Measurements from ENCODE around the gene EIPR1.
"Not testable (repeated sequence)": the region's sequence is repeated elsewhere in the genome, so short reads cannot be mapped to it uniquely, and the experiment has no call there.

EIPR1 gene

DNA sequence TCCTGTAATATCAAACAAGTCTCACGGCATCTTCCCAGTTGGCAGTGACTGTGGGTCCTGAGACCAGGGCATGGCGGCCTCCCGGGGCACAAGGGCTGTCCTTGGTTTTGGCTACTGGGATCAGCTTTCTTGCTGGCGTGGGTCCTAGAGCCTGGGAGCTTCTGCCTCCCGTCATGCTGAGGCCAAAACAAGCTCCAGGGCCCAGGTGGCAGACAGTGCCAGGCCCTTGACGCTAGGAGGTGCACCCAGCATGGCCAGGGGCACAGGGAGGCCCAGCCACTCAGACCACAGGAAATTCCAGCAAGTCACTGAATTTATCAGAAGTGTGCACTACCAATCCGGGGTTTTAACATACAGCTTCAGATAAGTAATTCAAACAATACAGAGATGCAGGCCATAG lies 184.7 kb downstream of the EIPR1 start:
- DNase-seq (ENCODE audit: low read depth), result no peak

DNA sequence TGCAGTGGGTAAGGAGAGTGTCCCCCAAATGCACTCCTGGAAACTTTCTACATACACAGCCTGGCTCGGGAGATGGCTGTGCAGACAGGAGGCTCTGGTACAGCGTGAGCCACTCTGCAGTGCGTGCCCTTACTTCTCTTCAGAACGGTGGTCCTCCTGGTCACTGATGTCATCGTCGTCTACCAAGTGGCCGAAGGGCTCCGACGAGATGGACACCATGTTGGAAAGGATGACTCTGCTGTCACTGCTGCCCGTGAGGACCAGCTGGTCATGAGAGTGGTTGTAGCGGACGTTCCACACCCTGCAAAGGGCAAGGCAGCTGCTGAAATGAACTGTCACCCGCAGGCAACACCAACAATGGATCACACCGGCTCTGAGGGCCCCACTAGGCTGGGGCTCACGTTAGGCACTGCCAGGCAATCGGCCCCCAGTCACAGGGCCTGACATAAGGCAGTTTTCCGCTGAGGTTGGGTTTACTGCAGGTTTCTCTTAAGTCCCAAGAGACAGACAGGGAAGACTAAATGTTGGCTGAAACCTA lies 185.3 kb downstream of the EIPR1 start:
- no peak for DNase-seq (ENCODE audit: low read depth)

- no peak for DNase-seq (ENCODE audit: low read depth)
Observed at GRCh38 chr2:3189961-3190360, 187.7 kb downstream of the EIPR1 start.

DNA sequence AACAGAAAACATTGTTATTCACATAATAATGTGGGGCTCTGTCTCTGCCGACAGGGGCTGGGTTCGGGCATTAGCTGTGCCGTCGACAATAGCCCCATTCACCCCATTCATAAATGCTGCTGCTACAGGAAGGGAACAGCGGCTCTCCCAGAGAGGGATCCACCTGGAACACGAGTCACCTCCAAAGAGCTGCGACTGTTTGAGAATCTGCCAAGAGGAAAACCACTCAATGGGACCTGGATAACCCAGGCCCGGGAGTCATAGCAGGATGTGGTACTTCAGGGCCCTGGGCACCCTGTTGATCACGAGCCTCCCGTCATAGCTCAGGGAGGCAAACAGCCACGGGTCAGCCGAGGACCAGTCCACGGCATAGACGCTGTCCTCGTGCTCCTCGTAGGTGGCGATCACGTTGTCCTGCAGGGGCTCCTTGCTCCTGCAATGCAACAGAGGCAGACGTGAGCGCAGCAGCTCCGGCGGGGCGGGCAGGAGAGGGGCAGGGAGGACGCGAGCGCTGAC lies 188.5 kb downstream of the EIPR1 start:
- no peak for DNase-seq (ENCODE audit: low read depth)

- DNase-seq (ENCODE audit: low read depth), result no peak
Observed at GRCh38 chr2:3188405-3188946, 189.1 kb downstream of the EIPR1 start.

- DNase-seq (ENCODE audit: low read depth), result no peak
Observed at GRCh38 chr2:3187467-3187866, 190.2 kb downstream of the EIPR1 start.

DNA sequence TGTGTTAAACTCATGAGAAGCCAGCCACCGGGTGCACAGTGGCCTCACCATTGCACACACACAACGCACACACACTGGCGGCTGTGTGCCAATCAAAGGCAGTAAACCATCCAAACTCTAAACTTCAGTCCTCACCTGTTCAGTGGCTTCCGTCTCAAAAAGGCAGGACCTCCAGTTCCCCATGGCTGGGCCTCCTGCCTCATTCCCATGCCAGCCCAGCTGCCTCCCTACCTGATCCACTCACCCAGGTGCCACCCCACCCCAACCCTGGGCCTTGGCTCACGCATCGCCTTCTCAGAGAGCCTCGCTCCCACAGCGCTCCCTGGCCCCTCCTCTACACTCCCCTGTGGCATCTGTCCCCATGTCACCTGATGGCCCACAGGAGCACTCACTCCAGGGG lies 190.9 kb downstream of the EIPR1 start:
- no peak for DNase-seq (ENCODE audit: low read depth)

GRCh38 chr2:3185910-3186309 lies 191.7 kb downstream of the EIPR1 start:
- DNase-seq (ENCODE audit: low read depth), result no peak

DNA sequence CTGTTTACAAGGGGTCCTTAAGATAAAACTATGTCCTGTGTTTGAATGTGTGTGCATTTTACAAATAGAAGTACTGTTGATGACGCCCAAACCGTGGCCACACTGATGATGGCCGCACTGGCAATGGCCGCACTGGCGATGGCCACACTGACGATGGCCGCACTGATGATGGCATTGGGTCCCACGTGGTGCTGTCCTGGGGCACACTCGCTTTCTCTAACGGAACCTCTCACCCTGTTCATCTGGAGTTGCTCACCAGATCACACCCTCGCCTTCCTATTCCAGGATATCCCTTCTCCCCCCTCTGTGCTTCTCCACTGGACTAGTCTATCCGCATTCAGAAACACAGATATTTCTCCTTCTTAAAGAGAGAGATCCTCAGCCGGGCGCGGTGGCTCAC lies 192.4 kb downstream of the EIPR1 start:
- no peak for DNase-seq (ENCODE audit: low read depth)

GRCh38 chr2:3184167-3184566 lies 193.5 kb downstream of the EIPR1 start:
- no peak for DNase-seq (ENCODE audit: low read depth)

- no peak for DNase-seq (ENCODE audit: low read depth)
Observed at GRCh38 chr2:3183766-3184165, 193.9 kb downstream of the EIPR1 start.

DNA sequence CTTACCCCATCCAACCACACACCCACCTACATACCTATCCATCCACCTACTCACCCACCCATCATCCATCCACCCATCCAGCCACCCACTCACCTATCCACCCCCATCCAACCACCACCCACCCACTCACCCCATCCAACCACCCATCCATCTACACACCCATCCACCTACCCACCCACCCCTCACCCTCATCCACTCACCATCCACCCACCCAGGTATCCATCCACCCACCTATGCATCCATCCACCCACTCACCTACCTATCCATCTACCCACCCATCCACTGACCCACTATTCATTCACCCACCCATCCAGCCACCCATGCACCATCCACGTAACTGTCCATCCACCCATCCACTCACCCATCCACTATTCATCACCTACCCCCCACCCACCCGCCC lies 194.8 kb downstream of the EIPR1 start:
- no peak for DNase-seq (ENCODE audit: low read depth)

DNA sequence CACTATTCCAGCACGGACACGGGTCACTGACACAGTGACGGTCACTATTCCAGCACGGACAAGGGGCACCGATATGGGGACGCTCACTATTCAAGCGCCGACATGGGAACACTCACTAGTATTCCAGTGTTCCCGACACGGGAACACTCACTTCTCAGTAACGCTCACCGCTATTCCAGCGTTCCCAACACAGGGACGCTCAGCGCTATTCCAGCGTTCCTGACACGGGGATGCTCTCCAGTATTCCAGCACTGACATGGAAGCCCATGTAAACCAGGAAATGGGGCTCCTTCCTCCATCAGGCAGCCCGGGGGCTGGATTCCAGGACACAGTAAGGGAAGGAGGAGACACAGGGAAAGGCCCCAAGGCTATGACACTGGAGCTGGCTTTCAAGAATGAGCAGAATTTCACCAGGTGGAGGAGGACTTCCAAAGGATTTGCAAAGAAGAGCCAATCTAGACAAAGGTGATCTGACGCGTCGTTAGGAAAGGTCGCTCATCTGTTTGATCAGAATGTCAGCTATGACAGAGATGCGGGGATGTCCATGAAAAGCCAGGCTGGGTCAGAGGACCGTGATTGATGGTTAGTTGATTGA lies 196.1 kb downstream of the EIPR1 start:
- DNase-seq (ENCODE audit: low read depth), result no peak

GRCh38 chr2:3180909-3181221 lies 196.8 kb downstream of the EIPR1 start:
- not testable (repeated sequence) for DNase-seq (ENCODE audit: low read depth)

- no peak for DNase-seq (ENCODE audit: low read depth)
Observed at GRCh38 chr2:3180082-3180908, 197.3 kb downstream of the EIPR1 start.

- no peak for DNase-seq (ENCODE audit: low read depth)
Observed at GRCh38 chr2:3179626-3180025, 198.0 kb downstream of the EIPR1 start.

DNA sequence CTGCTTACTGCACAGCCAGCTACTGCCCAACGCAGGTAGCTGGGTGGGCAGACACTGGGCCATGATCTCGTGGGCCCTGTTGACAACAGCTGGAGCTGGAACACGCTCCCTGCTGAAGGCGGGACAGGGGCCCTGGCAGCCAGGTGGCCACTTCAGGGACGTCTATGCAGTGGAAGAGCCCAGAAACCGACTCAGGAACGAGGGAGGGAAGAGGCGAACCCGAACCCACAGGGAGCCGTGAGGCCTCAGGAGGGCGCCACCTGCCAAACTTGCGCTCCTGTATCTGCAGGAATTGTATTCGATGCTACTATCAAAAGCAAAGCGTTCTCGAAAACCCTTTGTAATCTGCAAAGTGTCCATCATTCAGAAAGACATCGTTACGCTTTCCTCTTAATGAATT lies 198.4 kb downstream of the EIPR1 start:
- no peak for DNase-seq (ENCODE audit: low read depth)

GRCh38 chr2:3178578-3179031 lies 199.0 kb downstream of the EIPR1 start:
- no peak for DNase-seq (ENCODE audit: low read depth)

DNA sequence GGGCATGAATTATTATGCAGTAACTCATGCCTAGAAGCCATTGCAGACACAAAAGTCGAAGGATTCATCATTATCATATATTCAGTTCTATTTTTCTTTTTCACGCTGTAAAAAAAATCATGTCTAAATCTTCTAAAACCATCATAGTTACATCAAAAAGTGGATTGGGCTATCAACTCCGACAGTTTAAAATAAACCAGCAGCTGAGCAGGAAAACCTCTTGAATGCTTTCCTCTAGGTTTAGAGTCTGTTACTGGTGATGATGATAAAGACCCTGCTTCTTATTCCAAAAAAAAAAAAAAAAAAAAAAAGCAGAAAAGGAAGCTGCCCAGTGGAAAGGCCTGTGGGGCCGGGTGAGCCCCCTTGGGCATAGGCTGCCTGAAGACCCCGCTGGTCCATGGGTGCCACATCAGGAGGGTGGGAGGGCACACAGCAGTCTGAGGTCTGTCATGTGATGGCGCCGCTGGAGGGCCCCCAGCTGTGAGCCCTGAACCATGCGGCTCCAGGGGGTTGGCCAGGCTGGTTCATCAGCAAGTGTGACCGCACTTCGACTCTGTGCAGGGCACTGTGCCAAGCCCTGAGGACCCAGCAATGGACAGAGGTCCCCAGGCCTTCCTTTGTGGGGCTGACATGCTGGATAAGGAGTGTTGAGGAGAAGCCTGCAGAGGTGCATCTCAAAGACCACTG lies 199.6 kb downstream of the EIPR1 start:
- DNase-seq (ENCODE audit: low read depth), result no peak

GRCh38 chr2:3176869-3177255 lies 200.8 kb downstream of the EIPR1 start:
- DNase-seq (ENCODE audit: low read depth), result no peak

DNA sequence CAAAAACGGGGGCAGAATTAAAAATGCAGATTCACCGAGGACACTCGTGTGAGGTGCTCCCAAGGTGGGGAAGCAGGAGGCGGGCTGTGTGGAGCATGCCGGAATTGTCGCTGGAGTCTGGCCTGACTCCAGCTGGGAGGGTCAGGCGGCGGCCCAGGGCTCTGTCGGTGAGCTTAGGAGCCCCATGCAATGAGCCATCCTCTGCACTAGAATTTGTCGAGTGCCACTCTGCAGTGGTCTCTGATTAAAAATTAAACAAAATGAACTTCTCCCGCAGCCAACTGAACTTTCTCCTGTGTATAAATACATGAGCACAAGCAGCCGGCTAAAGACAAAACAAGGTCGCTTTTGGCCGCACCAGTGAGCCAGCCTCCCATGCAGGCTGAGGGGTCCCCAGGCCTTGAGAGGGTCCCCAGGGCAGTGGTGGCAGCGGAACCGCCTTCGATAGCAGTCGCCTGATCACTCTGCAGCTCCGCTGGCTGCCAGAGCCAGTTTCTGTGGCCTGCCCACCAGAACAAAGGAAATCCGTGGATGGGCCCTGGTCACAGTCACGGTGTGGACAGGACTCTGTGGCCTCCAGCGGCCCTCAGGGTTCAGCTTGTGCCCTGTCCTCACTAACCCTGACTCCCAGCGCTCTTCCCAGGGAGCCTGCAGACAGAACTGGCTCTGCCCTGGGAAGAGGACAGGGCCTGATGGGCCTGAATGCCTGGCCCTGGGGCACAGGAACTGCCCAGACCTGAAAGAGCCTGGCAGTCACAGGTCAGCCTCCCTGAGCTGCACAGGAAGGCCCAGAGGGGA lies 201.3 kb downstream of the EIPR1 start:
- DNase-seq (ENCODE audit: low read depth), result no peak

GRCh38 chr2:3175568-3175955 lies 202.1 kb downstream of the EIPR1 start:
- no peak for DNase-seq (ENCODE audit: low read depth)
